HG03139 (cell line): ENCODE data around the gene ERMARD.

Source experiments
- ATAC-seq: cut with Tn5 transposase; IDR thresholded peaks from one replicate; pipeline ENCODE4 v1.9.1; 2021; ENCODE audit not compliant: unreplicated experiment

ERMARD gene

DNA sequence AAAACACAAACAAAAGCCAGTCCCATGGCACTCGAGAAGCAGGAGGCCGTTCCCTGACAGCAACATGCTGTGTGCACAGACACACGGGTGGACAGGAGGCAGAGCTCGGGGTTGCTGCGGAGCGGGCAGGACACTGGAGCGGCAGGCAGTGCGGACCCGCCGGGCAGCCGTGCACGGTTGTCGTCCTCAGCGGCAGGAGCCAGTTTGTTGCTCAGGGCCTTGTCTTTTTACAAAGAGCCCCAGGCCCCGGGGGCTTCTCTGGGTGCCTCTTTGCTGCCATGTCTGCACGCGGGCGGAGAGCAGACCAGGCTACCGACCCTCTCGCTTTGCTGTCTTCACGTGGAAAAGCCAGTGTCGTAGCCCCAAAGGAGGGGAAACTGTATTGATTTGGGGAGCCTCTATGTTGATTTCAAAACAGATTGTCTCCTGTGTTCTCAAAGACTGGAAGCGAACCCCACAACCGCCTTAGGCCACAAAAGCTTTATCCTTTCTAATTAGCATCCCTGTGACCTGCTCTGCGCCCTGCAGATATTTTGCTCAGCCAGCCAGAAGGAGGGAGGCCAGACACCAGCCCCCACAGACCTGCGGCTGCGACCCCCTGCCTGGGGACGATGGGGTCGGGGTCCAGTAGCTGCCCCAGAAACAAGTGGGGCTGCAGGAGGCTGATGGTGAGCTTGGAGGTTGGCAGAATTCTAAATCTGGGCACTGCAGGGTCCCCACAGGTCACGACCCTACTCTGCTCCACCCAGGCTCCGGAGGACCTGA lies 50.2 kb downstream of the ERMARD start:
- ATAC-seq: no peak

- ATAC-seq: no peak
Observed at GRCh38 chr6:169802790-169803189, 51.4 kb downstream of the ERMARD start.

GRCh38 chr6:169803271-169803811 lies 51.9 kb downstream of the ERMARD start:
- no peak for ATAC-seq

GRCh38 chr6:169803816-169804340 lies 52.5 kb downstream of the ERMARD start:
- ATAC-seq: no peak

GRCh38 chr6:169804427-169804826 lies 53.0 kb downstream of the ERMARD start:
- no peak for ATAC-seq

DNA sequence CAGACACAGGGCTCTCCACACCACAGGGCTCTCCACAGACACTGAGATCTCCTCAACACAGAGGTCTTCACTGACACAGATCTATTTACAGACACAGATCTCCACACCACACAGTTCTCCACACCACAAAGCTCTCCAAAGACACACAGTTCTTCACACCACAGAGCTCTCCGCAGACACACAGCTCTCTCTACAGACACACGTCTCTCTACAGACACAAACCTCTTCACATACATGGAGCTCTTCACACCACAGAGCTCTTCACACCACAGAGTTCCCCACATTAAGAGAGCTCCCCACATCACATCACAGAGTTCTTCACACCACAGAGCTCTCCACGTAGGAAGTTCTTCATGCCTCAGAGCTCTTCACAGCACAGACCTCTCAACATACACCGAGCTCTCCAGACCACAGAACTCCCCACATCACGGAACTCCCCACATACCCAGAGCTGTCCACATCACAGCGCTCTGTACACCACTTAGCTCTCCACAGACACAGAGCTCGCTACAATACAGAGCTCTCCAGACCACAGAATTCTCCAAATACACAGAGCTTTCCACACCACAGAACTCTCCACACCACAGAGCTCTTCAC lies 53.9 kb downstream of the ERMARD start:
- no peak for ATAC-seq

DNA sequence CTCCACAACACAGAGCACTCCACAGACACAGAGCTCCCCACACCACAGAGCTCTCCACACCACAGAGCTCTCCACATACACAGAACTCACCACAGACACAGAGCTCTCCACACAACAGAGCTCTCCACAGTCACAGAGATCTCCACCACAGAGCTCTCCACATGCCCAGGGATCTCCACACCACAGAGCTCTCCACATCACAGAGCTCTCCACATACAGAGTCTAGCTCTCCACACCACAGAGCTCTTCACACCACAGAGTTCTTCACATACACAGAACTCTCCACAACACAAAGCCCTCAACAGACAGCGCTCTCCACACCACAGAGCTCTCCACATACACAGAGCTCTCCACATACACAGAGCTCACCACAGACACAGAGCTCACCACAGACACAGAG lies 55.3 kb downstream of the ERMARD start:
- no peak for ATAC-seq

DNA sequence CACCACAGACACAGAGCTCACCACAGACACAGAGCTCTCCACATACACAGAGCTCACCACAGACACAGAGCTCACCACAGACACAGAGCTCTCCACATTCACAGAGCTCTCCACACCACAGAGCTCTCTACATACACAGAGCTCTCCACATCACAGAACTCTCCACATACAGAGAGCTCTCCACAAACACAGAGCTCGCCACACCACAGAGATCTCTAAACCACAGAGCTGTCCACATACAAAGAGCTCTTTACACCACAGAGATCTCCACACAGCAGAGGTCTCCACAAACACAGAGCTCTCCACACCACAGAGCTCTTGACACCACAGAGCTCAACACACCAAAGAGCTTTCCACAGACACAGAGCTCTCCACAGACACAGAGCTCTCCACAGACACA lies 55.8 kb downstream of the ERMARD start:
- ATAC-seq: no peak

GRCh38 chr6:169807699-169808607 lies 56.5 kb downstream of the ERMARD start:
- ATAC-seq: no peak

- ATAC-seq: no peak
Observed at GRCh38 chr6:169808608-169808967, 57.2 kb downstream of the ERMARD start.

DNA sequence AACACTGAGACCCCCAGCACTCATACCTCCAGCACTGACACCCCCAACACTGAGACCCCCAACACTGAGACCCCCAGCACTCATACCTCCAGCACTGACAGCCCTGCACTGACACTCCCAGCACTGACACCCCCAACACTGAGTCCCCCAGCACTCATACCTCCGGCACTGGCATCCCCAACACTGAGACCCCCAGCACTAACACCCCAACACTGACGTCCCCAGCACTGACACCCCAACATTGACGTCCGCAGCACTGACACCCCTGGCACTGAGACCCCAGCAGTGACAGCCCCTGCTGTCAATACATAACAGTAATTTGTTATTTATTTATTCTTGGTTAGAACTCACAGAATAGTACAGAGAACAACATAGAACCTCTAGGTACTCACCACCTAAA lies 58.0 kb downstream of the ERMARD start:
- ATAC-seq: no peak

DNA sequence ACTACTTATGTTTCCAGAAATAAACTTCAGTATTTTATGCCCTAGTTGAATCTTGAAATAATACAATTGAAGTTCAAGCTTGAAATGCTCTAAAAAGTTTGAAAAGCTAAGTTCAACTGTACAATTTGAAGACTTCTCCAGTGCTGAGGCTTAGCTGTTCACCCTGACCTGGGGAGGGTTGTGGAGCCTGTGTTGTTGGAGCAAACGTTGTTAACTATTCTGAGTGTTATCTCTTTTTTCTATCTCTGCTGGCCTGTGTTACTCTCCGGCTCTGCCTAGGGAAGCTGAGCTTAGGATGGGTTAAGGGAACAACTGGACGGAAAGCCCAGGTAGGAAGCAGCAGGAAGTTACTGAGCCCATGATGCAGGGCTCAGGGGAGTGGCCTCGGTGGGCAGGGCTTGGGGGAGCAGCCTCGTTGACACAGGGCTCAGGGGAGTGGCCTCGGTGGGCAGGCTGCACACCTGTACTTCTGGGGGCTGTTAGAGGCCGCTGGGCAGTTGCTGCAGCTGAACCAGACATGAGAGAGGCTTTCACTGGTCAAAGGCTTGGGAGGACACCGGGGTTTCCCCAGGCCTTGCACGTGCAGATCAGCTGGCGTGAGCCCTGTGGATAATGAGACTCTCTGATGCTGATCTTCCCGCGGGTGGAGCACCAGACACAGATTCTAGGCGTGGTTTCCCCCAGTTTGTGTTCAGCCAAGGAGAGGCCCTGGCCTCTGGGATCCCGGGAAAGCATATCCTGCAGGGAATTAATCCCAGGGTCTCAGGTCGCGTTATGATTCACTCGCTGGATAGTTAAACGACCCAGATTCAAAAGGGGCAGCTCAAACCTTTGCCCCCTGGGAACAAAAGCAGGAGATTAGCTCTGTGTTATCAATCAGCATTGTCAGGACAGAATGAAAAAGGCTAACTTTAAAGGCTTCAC lies 58.9 kb downstream of the ERMARD start:
- no peak for ATAC-seq

GRCh38 chr6:169811072-169811471 lies 59.6 kb downstream of the ERMARD start:
- ATAC-seq: no peak

- no peak for ATAC-seq
Observed at GRCh38 chr6:169811521-169812256, 60.3 kb downstream of the ERMARD start.

DNA sequence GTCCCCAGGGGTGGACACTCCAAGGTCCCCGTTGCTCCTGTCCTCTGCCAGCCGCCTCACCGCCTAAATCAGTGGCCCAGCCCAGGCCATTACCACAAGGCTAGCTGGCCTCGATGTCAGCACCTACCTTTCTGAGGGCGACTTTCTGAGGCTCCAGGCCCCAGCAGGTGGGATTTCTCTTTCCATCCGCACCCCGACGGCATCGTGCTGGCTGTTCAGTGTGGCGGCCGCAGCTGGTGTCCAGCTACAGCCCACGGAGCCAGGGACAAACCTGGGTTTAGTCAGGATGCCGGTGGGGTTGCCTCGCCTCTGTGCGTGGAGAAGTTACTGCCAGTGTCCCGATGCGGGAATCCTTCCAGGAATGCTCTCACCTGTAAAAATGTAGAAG lies 60.8 kb downstream of the ERMARD start:
- ATAC-seq: no peak

DNA sequence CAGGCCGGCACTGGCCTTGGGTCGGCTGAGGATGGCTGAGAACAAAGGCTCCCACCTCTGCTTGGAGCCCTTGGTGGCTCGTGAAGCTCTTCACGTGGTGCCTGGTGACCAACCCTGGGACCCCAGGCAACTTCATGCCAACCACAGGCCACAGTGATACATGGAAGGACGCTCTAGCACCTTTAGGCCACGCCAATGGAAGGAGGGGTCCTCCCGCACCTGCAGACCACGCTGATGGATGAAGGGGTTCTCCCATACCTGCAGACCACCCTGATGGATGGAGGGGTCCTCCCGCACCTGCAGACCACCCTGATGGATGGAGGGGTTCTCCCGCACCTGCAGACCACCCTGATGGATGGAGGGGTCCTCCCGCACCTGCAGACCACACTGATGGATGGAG lies 62.5 kb downstream of the ERMARD start:
- ATAC-seq: no peak

GRCh38 chr6:169816054-169816453 lies 64.6 kb downstream of the ERMARD start:
- ATAC-seq: no peak

DNA sequence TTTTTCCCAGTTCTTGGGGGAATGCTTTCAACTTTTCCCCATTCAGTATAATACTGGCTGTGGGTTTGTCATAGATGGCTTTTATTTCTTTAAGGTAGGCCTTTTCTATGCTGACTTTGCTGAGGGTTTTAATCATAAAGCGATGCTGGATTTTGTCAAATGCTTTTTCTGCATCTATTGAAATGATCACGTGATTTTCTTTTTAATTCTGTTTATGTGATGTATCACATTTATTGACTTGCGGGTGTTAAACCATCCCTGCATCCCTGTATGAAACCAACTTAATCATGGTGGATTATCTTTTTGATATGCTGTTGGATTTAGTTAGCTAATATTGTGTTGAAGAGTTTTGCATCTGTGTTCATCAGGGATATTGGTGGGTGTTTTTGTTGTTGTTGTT lies 65.6 kb downstream of the ERMARD start:
- ATAC-seq: no peak

DNA sequence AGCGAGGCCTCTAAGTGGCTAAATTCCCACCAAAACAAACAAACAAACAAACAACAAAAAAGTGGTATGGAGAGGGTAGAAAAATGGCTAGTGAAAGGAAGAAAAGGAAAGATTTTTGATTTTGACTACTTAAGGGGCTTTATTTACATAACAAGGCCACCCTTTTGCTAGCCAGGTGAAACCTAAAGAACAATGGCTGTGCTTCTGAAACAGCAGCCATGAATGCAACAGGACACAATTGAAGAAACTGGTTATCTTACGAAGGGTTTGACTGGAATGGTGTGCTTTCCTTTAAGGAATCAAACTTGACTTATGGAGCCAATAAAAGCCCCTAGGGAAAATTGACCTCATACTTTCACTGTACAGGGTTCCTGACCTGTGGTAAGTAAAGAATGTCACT lies 68.9 kb downstream of the ERMARD start:
- ATAC-seq: no peak

GRCh38 chr6:169824021-169824420 lies 72.6 kb downstream of the ERMARD start:
- ATAC-seq: no peak
